H1 (cell line): ENCODE results near the gene BSDC1. TPM values are rescaled to one million over a fixed set of nuclear protein-coding genes. Genes with fewer than 3 reads are reported as not detected.

Source experiments
- ASH2L ChIP-seq: fragments of 200-600, 300-600 bp; sonication (generic); IDR thresholded peaks from one replicate; pipeline ENCODE4 v1.7.1; 2017; ENCODE audit warnings: low read length
- CBX5 ChIP-seq: fragments of 300-800, 300-1000 bp; sonication (generic); IDR thresholded peaks from 2 replicates; pipeline ENCODE4 v1.7.1; 2016; ENCODE audit warnings: antibody characterized with exemption, low read length, low read depth
- CHD2 ChIP-seq: IDR thresholded peaks from 2 replicates; pipeline ENCODE4 v1.6.1; 2012; ENCODE audit warnings: low read length, improper control_type of control experiment
- CHD7 ChIP-seq: fragments of 300-600 bp; sonication (generic); IDR thresholded peaks from 2 replicates; pipeline ENCODE4 v1.7.1; 2012; ENCODE audit warnings: low read length, moderate library complexity, mild to moderate bottlenecking, inconsistent platforms; ENCODE audit not compliant: insufficient replicate concordance
- FOSL1 ChIP-seq: IDR thresholded peaks from 2 replicates; pipeline ENCODE4 v1.6.1; 2011; ENCODE audit warnings: mild to moderate bottlenecking, low read depth, low read length, moderate library complexity; ENCODE audit not compliant: insufficient read depth
- KDM5A ChIP-seq: fragments of 200-600 bp; IDR thresholded peaks from 2 replicates; pipeline ENCODE4 v1.7.1; 2012; ENCODE audit warnings: mild to moderate bottlenecking, low read length, inconsistent platforms, mixed read lengths
- RAD21 ChIP-seq, 2 experiments: IDR thresholded peaks in 1 of 2; conservative IDR thresholded peaks in 1 of 2; 2 replicates each; pipeline ENCODE4 v1.6.1; 2011; ENCODE audit warnings: low read depth in 2 of 2, low read length in 2 of 2, improper control_type of control experiment in 1 of 2, inconsistent platforms in 1 of 2, mild to moderate bottlenecking in 1 of 2, moderate library complexity in 1 of 2
- RNF2 ChIP-seq: fragments of 200-900, 300-1000 bp; sonication (generic); IDR thresholded peaks from 2 replicates; pipeline ENCODE4 v1.7.1; 2016; ENCODE audit warnings: borderline replicate concordance, low read depth, mild to moderate bottlenecking, antibody characterized with exemption, low read length; ENCODE audit not compliant: poor library complexity, severe bottlenecking; ENCODE audit errors: missing control alignments
- SP1 ChIP-seq: IDR thresholded peaks from 2 replicates; pipeline ENCODE4 v1.6.1; 2011; ENCODE audit warnings: low read depth, low read length
- SP4 ChIP-seq: IDR thresholded peaks from 2 replicates; pipeline ENCODE4 v1.6.1; 2012; ENCODE audit warnings: low read length, inconsistent platforms
- SRF ChIP-seq: IDR thresholded peaks from 2 replicates; pipeline ENCODE4 v1.6.1; 2011; ENCODE audit warnings: mild to moderate bottlenecking, low read depth, low read length, moderate library complexity
- polyA plus RNA-seq, 7 experiments: library from polyadenylated mRNA; depleted of rRNA in 3 of 7; stranded (reverse) in 5 of 7; unstranded in 2 of 7; fragments of >200 nt in 5 of 7; fragments of 200-250 nt in 2 of 7; gene quantifications; 1 replicate in 5 of 7; 2 replicates in 1 of 7; 4 replicates in 1 of 7; pipeline versions ENCODE4 v1.2.1 to v1.2.3, GENCODE V29; 2011 to 2013; ENCODE audit warnings: missing spikeins in 2 of 7, mixed read lengths in 2 of 7
- total RNA-seq: library from RNA; stranded (reverse); fragmentation: NEBNext Ultra II Directional; extraction: Animal tissue kit (Norgen Biotek cat#: 25700); gene quantifications from 2 replicates; pipeline ENCODE4 v1.2.1, GENCODE V29; 2021

The BSDC1 gene
- total and polyA plus RNA-seq, 2 of the 8 experiments (the other 6 are each of a cell fraction or from before 2014, with no cell fraction given), result 24.8 to 40.7 TPM

- TF ChIP-seq CHD7, result no peak
- no peak for TF ChIP-seq ASH2L
- TF ChIP-seq CBX5, result no peak
- no peak for TF ChIP-seq RAD21 (IDR thresholded peaks at IDR 0.05 in 1 of 2, conservative IDR thresholded peaks at IDR 0.05 in 1 of 2; ENCODE audit: low read depth in 2 of 2, low read length in 2 of 2)
- TF ChIP-seq KDM5A, result no peak
- TF ChIP-seq FOSL1, result no peak
- TF ChIP-seq RNF2, result no peak
- no peak for TF ChIP-seq SRF
- no peak for TF ChIP-seq CHD2
- no peak for TF ChIP-seq SP4
- no peak for TF ChIP-seq SP1
Observed at GRCh38 chr1:32321712-32322291, 72.4 kb downstream of the BSDC1 start (continued).
